ENCODE measurements around the gene ERC1. TPM values are rescaled to one million over a fixed set of nuclear protein-coding genes. Genes with fewer than 3 reads are reported as not detected.

ERC1 gene
- total RNA-seq, 1 experiment from 2014 or later, result 40.4 TPM

DNA sequence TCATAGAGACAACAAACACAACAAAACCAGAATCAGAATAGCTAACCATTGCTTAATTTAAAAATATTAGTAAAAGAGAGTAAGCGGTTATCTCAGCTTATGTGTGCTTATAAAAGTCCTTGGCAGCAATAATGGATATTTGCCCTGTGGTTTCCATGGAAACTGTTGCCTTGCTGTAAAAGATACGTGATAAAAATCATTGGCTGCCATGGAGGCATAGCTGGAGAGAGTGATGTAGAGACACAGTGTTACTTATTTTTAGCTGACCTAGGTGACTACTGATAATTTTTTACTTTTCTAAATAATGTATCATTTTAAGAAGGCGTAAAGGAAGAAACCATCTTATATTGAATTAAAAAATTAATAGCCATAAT, 92.9 kb downstream of the ERC1 start:
- in situ Hi-C loops (cut with HindIII; ENCODE audit: low pct_unique_long_range_greater_than_20kb, low sequenced_read_pairs), result no loop called here

DNA sequence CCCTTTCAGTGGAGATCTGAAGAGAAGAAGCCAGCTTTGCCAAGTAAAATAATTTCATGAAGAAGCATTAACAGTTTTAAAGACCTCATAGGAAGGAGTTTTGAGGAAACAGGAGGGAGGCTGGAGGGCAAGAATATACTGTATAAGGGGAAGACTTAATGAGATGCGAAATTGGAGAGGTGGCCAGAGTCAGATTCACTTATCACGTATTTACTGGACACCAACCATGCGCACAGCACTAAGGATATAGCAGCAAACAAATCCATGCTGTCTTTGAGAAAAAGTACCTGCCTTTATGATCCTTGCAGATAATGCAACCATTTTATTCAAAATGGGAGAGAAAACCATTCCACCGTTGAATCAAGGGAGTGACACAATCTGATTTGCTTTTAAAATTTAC, 100.3 kb downstream of the ERC1 start:
- intact Hi-C loops (cut with micrococcal nuclease; ENCODE audit: unreplicated experiment), result loop anchor here (10.0 kb wide), 1 partner anchor 97 kb away; the partner anchor contains the start of gene ERC1
- H3K4me3 ChIP-seq (ENCODE audit: low read depth in 2 of 2, low read length in 2 of 2), result no peak overlapping the region
- BruUV-seq (replicated peaks), result TSS peak; percentile 75
- DNase-seq (ENCODE audit: low read depth, low spot score), result no peak
- H3K4me1 ChIP-seq (ENCODE audit: control insufficient read depth, insufficient read depth, low read length), result peaks cover 6% of the 10 kb centered on the region; the same call in 1 of the 2 replicates
- ChIA-PET POLR2A (no interaction called here), CTCF (no interaction called here)
- ATAC-seq, result no peak; the same call in 1 of the 2 replicates
- no peaks in the 10 kb centered on the region for H3K27me3 ChIP-seq (ENCODE audit: control insufficient read depth, insufficient read depth, low read length)
- no peaks in the 10 kb centered on the region for H3K36me3 ChIP-seq (ENCODE audit: control insufficient read depth, insufficient read depth, low read length)
- in situ Hi-C loops (cut with HindIII; ENCODE audit: low pct_unique_long_range_greater_than_20kb, low sequenced_read_pairs), result no loop called here
- H3K9me3 ChIP-seq (ENCODE audit: control insufficient read depth, insufficient read depth, low read depth, low read length), result no peaks in the 10 kb centered on the region
- TF ChIP-seq, protein P1, sequence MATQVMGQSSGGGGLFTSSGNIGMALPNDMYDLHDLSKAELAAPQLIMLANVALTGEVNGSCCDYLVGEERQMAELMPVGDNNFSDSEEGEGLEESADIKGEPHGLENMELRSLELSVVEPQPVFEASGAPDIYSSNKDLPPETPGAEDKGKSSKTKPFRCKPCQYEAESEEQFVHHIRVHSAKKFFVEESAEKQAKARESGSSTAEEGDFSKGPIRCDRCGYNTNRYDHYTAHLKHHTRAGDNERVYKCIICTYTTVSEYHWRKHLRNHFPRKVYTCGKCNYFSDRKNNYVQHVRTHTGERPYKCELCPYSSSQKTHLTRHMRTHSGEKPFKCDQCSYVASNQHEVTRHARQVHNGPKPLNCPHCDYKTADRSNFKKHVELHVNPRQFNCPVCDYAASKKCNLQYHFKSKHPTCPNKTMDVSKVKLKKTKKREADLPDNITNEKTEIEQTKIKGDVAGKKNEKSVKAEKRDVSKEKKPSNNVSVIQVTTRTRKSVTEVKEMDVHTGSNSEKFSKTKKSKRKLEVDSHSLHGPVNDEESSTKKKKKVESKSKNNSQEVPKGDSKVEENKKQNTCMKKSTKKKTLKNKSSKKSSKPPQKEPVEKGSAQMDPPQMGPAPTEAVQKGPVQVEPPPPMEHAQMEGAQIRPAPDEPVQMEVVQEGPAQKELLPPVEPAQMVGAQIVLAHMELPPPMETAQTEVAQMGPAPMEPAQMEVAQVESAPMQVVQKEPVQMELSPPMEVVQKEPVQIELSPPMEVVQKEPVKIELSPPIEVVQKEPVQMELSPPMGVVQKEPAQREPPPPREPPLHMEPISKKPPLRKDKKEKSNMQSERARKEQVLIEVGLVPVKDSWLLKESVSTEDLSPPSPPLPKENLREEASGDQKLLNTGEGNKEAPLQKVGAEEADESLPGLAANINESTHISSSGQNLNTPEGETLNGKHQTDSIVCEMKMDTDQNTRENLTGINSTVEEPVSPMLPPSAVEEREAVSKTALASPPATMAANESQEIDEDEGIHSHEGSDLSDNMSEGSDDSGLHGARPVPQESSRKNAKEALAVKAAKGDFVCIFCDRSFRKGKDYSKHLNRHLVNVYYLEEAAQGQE (IDR thresholded peaks at IDR 0.05; ENCODE audit: insufficient read depth in 1 of 2, low read depth in 2 of 2, low read length in 1 of 2), result no peak
- TF ChIP-seq POLR2AphosphoS5 (IDR thresholded peaks at IDR 0.05; ENCODE audit: low read depth, low read length) (no peak), SIN3A (IDR thresholded peaks at IDR 0.05; ENCODE audit: borderline replicate concordance, insufficient read depth, low read depth, low read length) (no peak), TCF7L2 (IDR thresholded peaks at IDR 0.05; ENCODE audit: low read depth, low read length) (no peak)
- TF ChIP-seq, protein P2, sequence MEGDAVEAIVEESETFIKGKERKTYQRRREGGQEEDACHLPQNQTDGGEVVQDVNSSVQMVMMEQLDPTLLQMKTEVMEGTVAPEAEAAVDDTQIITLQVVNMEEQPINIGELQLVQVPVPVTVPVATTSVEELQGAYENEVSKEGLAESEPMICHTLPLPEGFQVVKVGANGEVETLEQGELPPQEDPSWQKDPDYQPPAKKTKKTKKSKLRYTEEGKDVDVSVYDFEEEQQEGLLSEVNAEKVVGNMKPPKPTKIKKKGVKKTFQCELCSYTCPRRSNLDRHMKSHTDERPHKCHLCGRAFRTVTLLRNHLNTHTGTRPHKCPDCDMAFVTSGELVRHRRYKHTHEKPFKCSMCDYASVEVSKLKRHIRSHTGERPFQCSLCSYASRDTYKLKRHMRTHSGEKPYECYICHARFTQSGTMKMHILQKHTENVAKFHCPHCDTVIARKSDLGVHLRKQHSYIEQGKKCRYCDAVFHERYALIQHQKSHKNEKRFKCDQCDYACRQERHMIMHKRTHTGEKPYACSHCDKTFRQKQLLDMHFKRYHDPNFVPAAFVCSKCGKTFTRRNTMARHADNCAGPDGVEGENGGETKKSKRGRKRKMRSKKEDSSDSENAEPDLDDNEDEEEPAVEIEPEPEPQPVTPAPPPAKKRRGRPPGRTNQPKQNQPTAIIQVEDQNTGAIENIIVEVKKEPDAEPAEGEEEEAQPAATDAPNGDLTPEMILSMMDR (IDR thresholded peaks at IDR 0.05), result no peak
- peak overlapping the region; percentile 18 for H3K27ac ChIP-seq (ENCODE audit: low read length)

More for the DNA sequence above, 92.9 kb downstream of the ERC1 start:
- H3K27me3 ChIP-seq (ENCODE audit: control insufficient read depth, insufficient read depth, low read length), result no peaks in the 10 kb centered on the region
- TF ChIP-seq, protein P2 (IDR thresholded peaks at IDR 0.05), result no peak
- TF ChIP-seq POLR2AphosphoS5 (IDR thresholded peaks at IDR 0.05; ENCODE audit: low read depth, low read length) (no peak), SIN3A (IDR thresholded peaks at IDR 0.05; ENCODE audit: borderline replicate concordance, insufficient read depth, low read depth, low read length) (no peak)
- DNase-seq (ENCODE audit: low read depth, low spot score) (no peak), ATAC-seq (peak; percentile 79)
- H3K36me3 ChIP-seq (ENCODE audit: control insufficient read depth, insufficient read depth, low read length), result no peaks in the 10 kb centered on the region
- H3K4me1 ChIP-seq (ENCODE audit: control insufficient read depth, insufficient read depth, low read length), result peaks cover 4% of the 10 kb centered on the region
- BruUV-seq (replicated peaks), result TSS peak; percentile 80
- intact Hi-C loops (cut with micrococcal nuclease; ENCODE audit: unreplicated experiment), result no loop called here
- ChIA-PET CTCF (interaction anchor here (0.6 to 1.7 kb wide), 2 partner anchors 9 to 132 kb away, joined by 3 to 7 read pairs; no protein-coding TSS in a partner anchor), POLR2A (no interaction called here)
- H3K4me3 ChIP-seq (ENCODE audit: low read depth in 2 of 2, low read length in 2 of 2), result no peak overlapping the region
- peak overlapping the region; percentile 71 for H3K27ac ChIP-seq (ENCODE audit: low read length)
- no peaks in the 10 kb centered on the region for H3K9me3 ChIP-seq (ENCODE audit: control insufficient read depth, insufficient read depth, low read depth, low read length)
